Keratinocyte (primary cell): Measurements from ENCODE around the gene SELENOO.

Experiments
- EZH2 ChIP-seq: IDR thresholded peaks from one replicate; pipeline ENCODE4 v1.6.1; 2012; ENCODE audit warnings: inconsistent platforms, mild to moderate bottlenecking, low read length, moderate library complexity
- TF ChIP-seq, protein P1 (sequence below), 3 experiments: IDR thresholded peaks in 1 of 3; conservative IDR thresholded peaks in 1 of 3; optimal IDR thresholded peaks in 1 of 3; 2 replicates in 2 of 3; 3 replicates in 1 of 3; pipeline versions ENCODE3 to v1.5.1; 2011; ENCODE audit warnings: low read length in 3 of 3, mild to moderate bottlenecking in 3 of 3, moderate library complexity in 2 of 3, control low read depth in 1 of 3, inconsistent platforms in 1 of 3; ENCODE audit not compliant: insufficient read depth in 2 of 3; ENCODE audit errors: extremely low read depth in 1 of 3

DNA sequence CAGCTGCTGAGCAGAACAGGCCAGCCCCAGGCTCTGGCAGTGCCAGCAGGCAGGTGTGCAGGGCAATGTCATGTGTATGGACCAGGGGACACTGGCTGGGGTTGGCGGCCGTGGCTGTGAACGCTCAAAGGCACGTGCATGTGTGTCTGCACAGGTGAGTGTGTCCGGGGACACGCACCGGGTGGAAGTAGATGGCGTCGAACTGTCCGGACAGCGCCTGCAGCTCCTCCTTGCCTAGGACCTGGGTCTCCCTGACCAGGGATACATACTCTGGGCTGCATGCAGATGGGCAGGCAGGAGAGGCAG lies 49.4 kb downstream of the SELENOO start:
- TF ChIP-seq, protein P1, sequence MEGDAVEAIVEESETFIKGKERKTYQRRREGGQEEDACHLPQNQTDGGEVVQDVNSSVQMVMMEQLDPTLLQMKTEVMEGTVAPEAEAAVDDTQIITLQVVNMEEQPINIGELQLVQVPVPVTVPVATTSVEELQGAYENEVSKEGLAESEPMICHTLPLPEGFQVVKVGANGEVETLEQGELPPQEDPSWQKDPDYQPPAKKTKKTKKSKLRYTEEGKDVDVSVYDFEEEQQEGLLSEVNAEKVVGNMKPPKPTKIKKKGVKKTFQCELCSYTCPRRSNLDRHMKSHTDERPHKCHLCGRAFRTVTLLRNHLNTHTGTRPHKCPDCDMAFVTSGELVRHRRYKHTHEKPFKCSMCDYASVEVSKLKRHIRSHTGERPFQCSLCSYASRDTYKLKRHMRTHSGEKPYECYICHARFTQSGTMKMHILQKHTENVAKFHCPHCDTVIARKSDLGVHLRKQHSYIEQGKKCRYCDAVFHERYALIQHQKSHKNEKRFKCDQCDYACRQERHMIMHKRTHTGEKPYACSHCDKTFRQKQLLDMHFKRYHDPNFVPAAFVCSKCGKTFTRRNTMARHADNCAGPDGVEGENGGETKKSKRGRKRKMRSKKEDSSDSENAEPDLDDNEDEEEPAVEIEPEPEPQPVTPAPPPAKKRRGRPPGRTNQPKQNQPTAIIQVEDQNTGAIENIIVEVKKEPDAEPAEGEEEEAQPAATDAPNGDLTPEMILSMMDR (optimal IDR thresholded peaks at IDR 0.05 in 1 of 3, IDR thresholded peaks at IDR 0.05 in 1 of 3, conservative IDR thresholded peaks at IDR 0.05 in 1 of 3; ENCODE audit: extremely low read depth in 1 of 3, insufficient read depth in 2 of 3, low read length in 3 of 3): no peak
- TF ChIP-seq EZH2: no peak
